ENCODE data around the gene TTC28. TPM values are rescaled to one million over a fixed set of nuclear protein-coding genes. Genes with fewer than 3 reads are reported as not detected.
"Not testable (repeated sequence)": the region's sequence is repeated elsewhere in the genome, so short reads cannot be mapped to it uniquely, and the experiment has no call there.

TTC28 gene
- total RNA-seq, 2 donors from 2014 or later: 0.40 to 1.9 TPM

GRCh38 chr22:28507896-28508295 is 171.7 kb downstream of the TTC28 start:
- ATAC-seq: no peak
- no peak overlapping the region for H3K27ac Mint-ChIP-seq
- H3K27me3 Mint-ChIP-seq: peaks cover 13% of the 10 kb centered on the region
- no peaks in the 10 kb centered on the region for H3K4me1 Mint-ChIP-seq
- no peak overlapping the region for H3K4me3 Mint-ChIP-seq
- no peaks in the 10 kb centered on the region for H3K36me3 Mint-ChIP-seq (ENCODE audit: low read depth)
- peaks cover 5% of the 10 kb centered on the region for H3K9me3 ChIP-seq (ENCODE audit: control insufficient read depth, low read length, poor library complexity, severe bottlenecking)
- no peak for DNase-seq

- Mint-ChIP-seq H3K27ac (no peak overlapping the region), H3K36me3 (ENCODE audit: low read depth) (peaks cover 1% of the 10 kb centered on the region), H3K4me3 (no peak overlapping the region), H3K27me3 (peaks cover 25% of the 10 kb centered on the region), H3K4me1 (no peaks in the 10 kb centered on the region)
- peaks cover 5% of the 10 kb centered on the region for H3K9me3 ChIP-seq (ENCODE audit: control insufficient read depth, low read length, poor library complexity, severe bottlenecking)
- DNase-seq: no peak
- no peak for ATAC-seq
These were observed 173.5 kb downstream of the TTC28 start for GRCh38 chr22:28506150-28506535.

GRCh38 chr22:28505416-28506149 is 174.1 kb downstream of the TTC28 start:
- H3K36me3 Mint-ChIP-seq (ENCODE audit: low read depth): peaks cover 2% of the 10 kb centered on the region
- peaks cover 5% of the 10 kb centered on the region for H3K9me3 ChIP-seq (ENCODE audit: control insufficient read depth, low read length, poor library complexity, severe bottlenecking)
- ATAC-seq (no peak), DNase-seq (no peak)
- H3K27me3 Mint-ChIP-seq: peaks cover 30% of the 10 kb centered on the region
- H3K4me3 Mint-ChIP-seq: no peak overlapping the region
- no peak overlapping the region for H3K27ac Mint-ChIP-seq
- no peaks in the 10 kb centered on the region for H3K4me1 Mint-ChIP-seq

GRCh38 chr22:28500006-28500405 is 179.6 kb downstream of the TTC28 start:
- peaks cover 5% of the 10 kb centered on the region for H3K36me3 Mint-ChIP-seq (ENCODE audit: low read depth)
- H3K27me3 Mint-ChIP-seq: peaks cover 62% of the 10 kb centered on the region
- no peak overlapping the region for H3K4me3 Mint-ChIP-seq
- DNase-seq: no peak
- ATAC-seq: no peak
- H3K27ac Mint-ChIP-seq: no peak overlapping the region
- peaks cover 4% of the 10 kb centered on the region for H3K4me1 Mint-ChIP-seq
- no peaks in the 10 kb centered on the region for H3K9me3 ChIP-seq (ENCODE audit: control insufficient read depth, low read length, poor library complexity, severe bottlenecking)

- Mint-ChIP-seq H3K36me3 (ENCODE audit: low read depth) (peaks cover 5% of the 10 kb centered on the region), H3K4me3 (no peak overlapping the region), H3K27me3 (peaks cover 73% of the 10 kb centered on the region), H3K27ac (no peak overlapping the region), H3K4me1 (peaks cover 4% of the 10 kb centered on the region)
- H3K9me3 ChIP-seq (ENCODE audit: control insufficient read depth, low read length, poor library complexity, severe bottlenecking): no peaks in the 10 kb centered on the region
- no peak for DNase-seq
- no peak for ATAC-seq
These were observed 181.6 kb downstream of the TTC28 start for GRCh38 chr22:28498044-28498443.

- ATAC-seq (no peak), DNase-seq (no peak)
- no peak overlapping the region for H3K4me3 Mint-ChIP-seq
- H3K36me3 Mint-ChIP-seq (ENCODE audit: low read depth): peaks cover 5% of the 10 kb centered on the region
- no peak overlapping the region for H3K27ac Mint-ChIP-seq
- peaks cover 69% of the 10 kb centered on the region for H3K27me3 Mint-ChIP-seq
- H3K9me3 ChIP-seq (ENCODE audit: control insufficient read depth, low read length, poor library complexity, severe bottlenecking): no peaks in the 10 kb centered on the region
- peaks cover 4% of the 10 kb centered on the region for H3K4me1 Mint-ChIP-seq
These were observed 182.5 kb downstream of the TTC28 start for GRCh38 chr22:28497188-28497587.

GRCh38 chr22:28491289-28491688 is 188.4 kb downstream of the TTC28 start:
- DNase-seq; H3K9me3 ChIP-seq (ENCODE audit: control insufficient read depth, low read length, poor library complexity, severe bottlenecking); H3K27ac Mint-ChIP-seq; H3K36me3 Mint-ChIP-seq (ENCODE audit: low read depth); H3K4me1 Mint-ChIP-seq; ATAC-seq; H3K4me3 Mint-ChIP-seq: not testable (repeated sequence)
- H3K27me3 Mint-ChIP-seq: peaks cover 52% of the 10 kb centered on the region

GRCh38 chr22:28488825-28489224 is 190.8 kb downstream of the TTC28 start:
- H3K9me3 ChIP-seq (ENCODE audit: control insufficient read depth, low read length, poor library complexity, severe bottlenecking): no peaks in the 10 kb centered on the region
- no peak for ATAC-seq
- Mint-ChIP-seq H3K27ac (no peak overlapping the region), H3K4me3 (no peak overlapping the region), H3K27me3 (peaks cover 52% of the 10 kb centered on the region), H3K4me1 (no peaks in the 10 kb centered on the region), H3K36me3 (ENCODE audit: low read depth) (peaks cover 4% of the 10 kb centered on the region)
- no peak for DNase-seq

- H3K36me3 Mint-ChIP-seq (ENCODE audit: low read depth): peaks cover 3% of the 10 kb centered on the region
- H3K4me1 Mint-ChIP-seq: no peaks in the 10 kb centered on the region
- H3K27me3 Mint-ChIP-seq: peaks cover 46% of the 10 kb centered on the region
- H3K4me3 Mint-ChIP-seq: no peak overlapping the region
- H3K9me3 ChIP-seq (ENCODE audit: control insufficient read depth, low read length, poor library complexity, severe bottlenecking): no peaks in the 10 kb centered on the region
- ATAC-seq (no peak), DNase-seq (no peak)
- H3K27ac Mint-ChIP-seq: no peak overlapping the region
These were observed 195.0 kb downstream of the TTC28 start for GRCh38 chr22:28484662-28485061.

GRCh38 chr22:28481725-28482124 is 197.9 kb downstream of the TTC28 start:
- ATAC-seq (no peak), DNase-seq (no peak)
- Mint-ChIP-seq H3K4me3 (no peak overlapping the region), H3K4me1 (no peaks in the 10 kb centered on the region), H3K27ac (no peak overlapping the region), H3K27me3 (peaks cover 50% of the 10 kb centered on the region), H3K36me3 (ENCODE audit: low read depth) (peaks cover 3% of the 10 kb centered on the region)
- no peaks in the 10 kb centered on the region for H3K9me3 ChIP-seq (ENCODE audit: control insufficient read depth, low read length, poor library complexity, severe bottlenecking)

GRCh38 chr22:28480000-28480715 is 199.5 kb downstream of the TTC28 start:
- no peak overlapping the region for H3K27ac Mint-ChIP-seq
- peaks cover 40% of the 10 kb centered on the region for H3K27me3 Mint-ChIP-seq
- DNase-seq (no peak), ATAC-seq (no peak)
- H3K36me3 Mint-ChIP-seq (ENCODE audit: low read depth): peaks cover 3% of the 10 kb centered on the region
- H3K9me3 ChIP-seq (ENCODE audit: control insufficient read depth, low read length, poor library complexity, severe bottlenecking): no peaks in the 10 kb centered on the region
- H3K4me1 Mint-ChIP-seq: no peaks in the 10 kb centered on the region
- no peak overlapping the region for H3K4me3 Mint-ChIP-seq

- Mint-ChIP-seq H3K4me3 (no peak overlapping the region), H3K4me1 (no peaks in the 10 kb centered on the region), H3K27ac (no peak overlapping the region), H3K27me3 (peaks cover 41% of the 10 kb centered on the region), H3K36me3 (ENCODE audit: low read depth) (no peaks in the 10 kb centered on the region)
- H3K9me3 ChIP-seq (ENCODE audit: control insufficient read depth, low read length, poor library complexity, severe bottlenecking): no peaks in the 10 kb centered on the region
- no peak for DNase-seq
- ATAC-seq: no peak
These were observed 201.1 kb downstream of the TTC28 start for GRCh38 chr22:28478564-28478963.

GRCh38 chr22:28477556-28477955 is 202.1 kb downstream of the TTC28 start:
- Mint-ChIP-seq H3K27me3 (peaks cover 45% of the 10 kb centered on the region), H3K27ac (no peak overlapping the region), H3K4me1 (no peaks in the 10 kb centered on the region), H3K36me3 (ENCODE audit: low read depth) (no peaks in the 10 kb centered on the region), H3K4me3 (no peak overlapping the region)
- no peaks in the 10 kb centered on the region for H3K9me3 ChIP-seq (ENCODE audit: control insufficient read depth, low read length, poor library complexity, severe bottlenecking)
- DNase-seq (no peak), ATAC-seq (no peak)

- no peaks in the 10 kb centered on the region for H3K4me1 Mint-ChIP-seq
- no peak for DNase-seq
- H3K27me3 Mint-ChIP-seq: peaks cover 64% of the 10 kb centered on the region
- no peaks in the 10 kb centered on the region for H3K36me3 Mint-ChIP-seq (ENCODE audit: low read depth)
- no peak overlapping the region for H3K4me3 Mint-ChIP-seq
- no peaks in the 10 kb centered on the region for H3K9me3 ChIP-seq (ENCODE audit: control insufficient read depth, low read length, poor library complexity, severe bottlenecking)
- no peak for ATAC-seq
- H3K27ac Mint-ChIP-seq: no peak overlapping the region
These were observed 205.3 kb downstream of the TTC28 start for GRCh38 chr22:28474330-28474729.
